Activated CD4-positive, alpha-beta T cell treated with anti-CD3 and anti-CD28 coated beads for 1 hour (primary cell): ENCODE results near the gene AGPAT2.
"Not testable (repeated sequence)": the region's sequence is repeated elsewhere in the genome, so short reads cannot be mapped to it uniquely, and the experiment has no call there.

ENCODE experiments used
- DNase-seq: peaks from one replicate; pipeline ENCODE4 v3.0.0-alpha.2; 2020

The AGPAT2 gene

GRCh38 chr9:136720251-136720897 is 33.1 kb upstream of the AGPAT2 start:
- DNase-seq, result no peak

DNA sequence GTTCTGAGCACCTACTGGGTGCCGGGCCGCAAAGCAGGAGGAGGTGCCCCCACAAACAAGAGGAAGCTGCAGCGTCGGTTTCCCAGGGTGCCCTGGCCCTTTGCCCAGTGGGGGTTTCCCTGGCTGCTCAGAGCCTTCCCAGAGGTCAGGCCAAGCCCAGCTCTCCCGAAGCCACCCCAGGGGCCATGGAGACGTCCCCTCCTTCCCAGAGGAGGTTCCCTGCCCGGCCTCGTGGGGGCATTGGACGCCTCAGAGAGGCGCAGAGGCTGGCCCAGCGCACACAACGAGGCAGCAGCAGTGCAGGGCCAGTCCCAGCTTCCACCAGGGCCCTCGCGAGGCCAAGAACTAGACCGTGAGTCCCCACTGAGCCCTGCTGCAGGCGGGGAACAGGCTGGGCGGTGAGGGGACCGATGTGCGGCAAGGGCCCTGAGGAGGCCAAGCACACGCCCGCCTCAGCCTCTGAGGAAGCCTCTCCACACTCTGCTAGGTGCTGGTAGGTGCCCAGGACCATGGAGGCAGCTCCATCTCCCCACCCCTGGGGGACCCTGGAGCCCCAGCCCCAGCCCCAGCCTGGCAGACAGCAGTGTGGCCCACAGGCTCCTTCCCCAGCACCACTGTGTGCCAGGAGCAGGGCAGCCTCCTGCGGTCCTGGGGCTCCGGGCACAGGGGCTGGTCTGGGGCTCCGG is 32.1 kb upstream of the AGPAT2 start:
- no peak for DNase-seq

GRCh38 chr9:136718345-136719194 is 31.3 kb upstream of the AGPAT2 start:
- DNase-seq, result no peak

GRCh38 chr9:136717399-136717798 is 30.1 kb upstream of the AGPAT2 start:
- no peak for DNase-seq

- DNase-seq, result no peak
These were observed 27.6 kb upstream of the AGPAT2 start for GRCh38 chr9:136714893-136715274.

GRCh38 chr9:136714096-136714892 is 27.0 kb upstream of the AGPAT2 start:
- DNase-seq, result no peak

- DNase-seq, result no peak
These were observed 26.3 kb upstream of the AGPAT2 start for GRCh38 chr9:136713550-136713949.

- no peak for DNase-seq
These were observed 25.7 kb upstream of the AGPAT2 start for GRCh38 chr9:136712690-136713544.

DNA sequence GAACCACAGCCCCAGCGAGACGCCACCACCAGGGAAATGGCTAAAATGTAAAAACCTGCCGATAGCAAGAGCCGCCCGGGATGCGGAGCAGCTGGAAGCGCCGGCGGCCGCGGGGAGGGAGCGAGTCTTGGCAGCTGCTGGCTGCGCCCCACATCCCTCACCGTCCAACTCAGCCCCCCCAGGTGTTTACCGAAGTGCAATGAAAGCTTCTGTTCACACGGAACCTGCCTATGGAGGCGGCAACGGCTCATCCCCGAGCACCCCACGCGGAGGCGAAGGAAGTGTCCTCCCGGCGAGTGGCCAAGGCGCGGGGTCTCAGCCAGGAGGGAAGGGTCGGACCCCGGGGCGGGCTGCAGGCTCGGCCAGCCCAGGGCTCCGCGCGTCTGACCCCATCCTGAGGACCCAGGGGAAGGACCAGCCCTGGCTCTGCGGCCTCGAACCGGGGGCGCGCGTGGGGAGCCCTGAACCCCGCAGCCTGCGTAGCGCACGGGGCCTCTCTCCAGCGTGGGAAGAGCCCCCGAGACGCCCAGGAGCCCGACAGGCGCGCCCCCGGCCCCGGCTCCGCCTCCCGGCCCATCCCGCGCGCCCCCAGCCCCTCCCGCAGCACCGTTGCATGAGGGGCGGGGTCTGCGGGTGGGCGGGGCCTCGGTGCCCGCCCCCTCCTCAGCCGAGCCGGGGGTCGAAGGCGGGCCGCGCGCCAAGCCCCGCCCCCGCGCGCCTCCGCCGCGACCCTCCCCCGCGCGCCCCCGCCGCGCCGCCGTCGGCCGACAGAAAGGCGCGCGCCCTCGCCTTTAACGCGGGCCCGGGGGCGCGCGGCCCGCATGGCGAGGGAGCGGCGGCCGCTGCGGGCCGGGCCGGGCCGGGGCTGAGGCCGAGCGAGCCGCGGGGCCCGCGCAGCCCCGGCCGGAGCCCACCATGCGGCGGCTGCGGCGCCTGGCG is 24.8 kb upstream of the AGPAT2 start, which contains the start of gene DIPK1B:
Gene DIPK1B, plus strand, starts transcription at position 822 of the 939 bp plus-strand sequence. Its CDS starts 94 bp downstream, at position 916.
- no peak for DNase-seq

DNA sequence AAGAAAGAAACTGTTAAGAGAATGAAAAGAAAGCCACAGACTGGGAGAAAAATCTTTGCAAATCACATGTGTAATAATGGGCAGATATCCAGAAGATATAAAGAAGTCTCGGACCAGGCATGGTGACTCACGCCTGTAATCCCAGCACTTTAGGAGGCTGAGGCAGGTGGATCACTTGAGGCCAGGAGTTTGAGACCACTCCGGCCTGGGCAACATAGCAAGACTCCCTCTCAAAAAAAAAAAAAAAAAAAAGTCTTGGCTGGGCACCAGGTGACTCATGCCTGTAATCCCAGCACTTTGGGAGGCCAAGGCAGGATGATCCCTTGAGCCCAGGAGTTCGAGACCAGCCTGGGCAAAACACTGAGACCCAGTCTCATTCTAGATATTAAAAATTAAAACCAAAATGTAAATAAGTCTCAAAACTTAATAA is 24.0 kb upstream of the AGPAT2 start:
- DNase-seq, result not testable (repeated sequence)

DNA sequence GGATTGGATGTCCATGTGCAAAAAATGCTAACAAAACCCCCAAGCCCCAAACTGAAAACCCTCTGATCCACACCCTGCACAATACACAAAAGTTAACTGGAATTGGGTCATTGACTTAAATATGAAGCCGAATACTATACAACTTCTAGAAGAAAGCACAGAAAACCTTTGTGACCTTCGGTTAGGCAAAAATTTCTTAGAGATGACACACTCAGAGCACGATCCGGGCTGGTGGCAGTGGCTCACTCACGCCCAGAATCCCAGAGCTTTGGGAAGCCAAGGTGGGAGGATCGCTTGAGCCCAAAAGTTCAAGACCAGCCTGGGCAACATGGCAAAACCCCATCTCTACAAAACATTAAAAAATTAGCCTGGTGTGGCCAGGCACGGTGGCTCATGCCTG is 23.3 kb upstream of the AGPAT2 start:
- DNase-seq, result no peak

DNA sequence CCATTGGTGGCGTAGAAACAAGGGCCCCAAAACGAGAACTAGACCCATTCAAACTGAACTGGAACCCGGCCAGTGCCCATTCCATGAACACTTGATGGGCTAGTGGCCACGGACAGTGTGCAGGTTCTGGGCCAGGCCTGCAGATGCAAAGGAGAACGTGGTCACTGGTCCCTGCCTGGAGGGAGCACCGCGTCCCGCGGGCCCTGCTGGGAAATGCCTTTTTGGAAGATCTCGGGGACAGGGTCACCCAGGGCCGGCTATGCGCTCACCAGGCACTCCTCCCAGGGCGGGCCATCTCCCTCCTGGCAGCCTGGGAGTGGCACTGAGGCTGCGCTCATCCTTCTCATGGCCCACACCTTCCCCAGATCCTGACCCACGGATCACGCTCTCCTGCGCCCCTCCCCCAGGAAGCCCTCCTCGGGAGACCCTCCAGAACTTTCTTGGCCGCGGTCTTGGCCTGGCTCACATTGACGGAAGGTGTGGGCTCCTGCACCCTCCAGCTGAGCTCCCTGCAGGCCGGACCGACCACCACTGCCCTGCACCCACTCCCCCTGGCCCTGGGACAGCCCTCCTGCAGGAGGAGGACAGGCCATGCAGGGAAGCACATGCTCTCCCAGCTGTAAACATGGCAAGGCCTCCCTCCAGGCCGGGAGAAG is 22.3 kb upstream of the AGPAT2 start:
- no peak for DNase-seq

- no peak for DNase-seq
These were observed 20.7 kb upstream of the AGPAT2 start for GRCh38 chr9:136707849-136708517.

- DNase-seq, result no peak
These were observed 19.8 kb upstream of the AGPAT2 start for GRCh38 chr9:136707011-136707410.

DNA sequence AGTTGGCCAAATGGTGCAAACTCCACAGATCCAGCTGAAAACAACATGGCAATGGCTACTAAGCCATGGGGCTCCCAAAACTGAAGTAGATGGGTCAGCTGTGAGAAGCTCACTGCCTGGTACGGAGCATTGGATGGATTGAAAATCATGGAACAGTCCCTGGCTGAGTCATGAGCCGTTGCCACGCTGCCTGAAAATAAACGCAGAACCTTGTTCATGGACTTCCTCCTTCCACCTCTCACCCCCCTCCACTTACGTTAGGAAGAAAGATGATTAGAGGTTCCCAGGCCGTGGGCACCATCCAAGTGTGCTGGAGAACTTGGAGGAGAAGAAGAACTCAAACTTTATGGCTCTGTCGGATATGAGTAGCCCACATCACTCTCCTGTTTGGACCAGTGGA is 18.3 kb upstream of the AGPAT2 start:
- DNase-seq, result no peak

GRCh38 chr9:136704741-136705140 is 17.5 kb upstream of the AGPAT2 start:
- DNase-seq, result not testable (repeated sequence)

DNA sequence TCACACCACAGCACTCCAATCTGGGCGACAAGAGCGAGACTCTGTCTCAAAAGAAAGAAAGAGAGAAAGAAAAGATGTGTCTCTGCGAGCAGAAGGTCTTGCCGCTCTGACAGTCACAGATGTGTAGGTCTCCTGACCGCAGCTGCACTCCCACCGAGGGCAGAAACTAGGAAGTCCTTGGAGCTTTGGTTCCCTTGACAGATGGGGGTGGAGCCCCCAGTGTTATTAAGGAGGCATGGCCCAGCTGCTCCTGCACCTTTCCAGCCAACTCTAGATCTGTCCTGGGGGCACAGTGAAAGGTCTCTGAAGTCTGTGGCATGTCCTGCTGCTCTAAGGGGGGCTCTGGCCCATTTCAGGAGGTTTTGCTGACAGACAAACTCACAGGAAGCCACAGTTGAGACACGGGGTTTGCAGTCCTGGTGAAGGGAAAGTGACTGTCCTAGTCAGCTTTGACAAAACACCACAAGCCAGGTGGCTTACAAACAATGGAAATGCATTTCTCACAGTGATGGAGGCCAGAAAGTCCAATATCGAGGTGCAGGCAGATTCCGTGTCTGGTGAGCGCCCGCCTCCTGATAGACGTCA is 16.1 kb upstream of the AGPAT2 start:
- DNase-seq, result no peak

DNA sequence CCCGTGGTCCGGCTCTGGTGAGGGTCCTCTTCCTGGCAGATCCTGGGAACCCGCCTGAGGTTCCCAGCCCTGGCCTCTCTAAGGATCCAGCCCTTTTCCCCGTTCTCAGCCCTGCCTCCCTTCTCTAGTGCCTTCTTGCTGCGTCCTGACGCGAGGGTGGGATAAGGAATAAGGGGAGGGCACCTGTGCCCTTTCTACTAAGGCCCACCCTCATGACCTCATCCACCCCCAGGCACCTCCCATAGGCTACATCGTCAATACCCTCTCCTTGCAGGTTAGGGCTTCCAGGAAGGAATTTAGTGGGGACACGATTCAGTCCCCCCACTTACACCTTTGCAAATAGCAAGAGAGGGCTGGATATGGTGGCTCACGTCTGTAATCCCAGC is 14.4 kb upstream of the AGPAT2 start:
- no peak for DNase-seq
